ENCODE measurements around the gene NTRK3.

- TF ChIP-seq GATA2 (IDR thresholded peaks at IDR 0.05; ENCODE audit: low read depth, low read length) (no peak), GATA3 (IDR thresholded peaks at IDR 0.05; ENCODE audit: low read depth, low read length) (no peak)
These were observed 10.5 kb downstream of the NTRK3 start for GRCh38 chr15:88246081-88246480.

Data from SH-SY5Y (cell line).